ENCODE measurements around the gene ERBB4. TPM values are rescaled to one million over a fixed set of nuclear protein-coding genes. Genes with fewer than 3 reads are reported as not detected.

ERBB4 gene
- total RNA-seq, 2 experiments from 2014 or later: not detected

- POLR2A ChIA-PET: no interaction called here
- no peaks in the 10 kb centered on the region for H3K9me3 ChIP-seq (ENCODE audit: low read length)
These were observed 238.7 kb downstream of the ERBB4 start for GRCh38 chr2:212299943-212300342.

DNA sequence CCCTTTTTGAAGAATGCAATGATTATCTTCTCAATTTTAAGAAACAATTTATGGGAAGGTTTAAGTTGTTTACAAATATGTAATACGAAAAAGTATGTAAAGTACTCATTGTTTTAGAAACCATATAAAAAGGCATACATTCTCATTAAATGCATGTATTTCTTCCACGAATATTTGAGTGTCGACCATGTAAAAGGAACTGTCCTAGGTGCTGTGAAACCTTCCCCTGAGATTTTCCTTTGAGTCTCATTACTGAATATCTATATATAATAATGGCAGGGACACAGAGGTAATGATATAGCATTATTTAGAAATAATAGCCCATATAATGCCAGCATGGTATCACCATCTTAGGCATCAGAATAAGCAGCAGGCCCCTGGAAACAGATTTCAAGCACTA lies 239.3 kb downstream of the ERBB4 start:
- TF ChIP-seq EZH2phosphoT487 (IDR thresholded peaks at IDR 0.05; ENCODE audit: borderline replicate concordance, low read depth, low read length): no peak
- no peak for TF ChIP-seq CTCF (conservative IDR thresholded peaks at IDR 0.05; ENCODE audit: low read length)
- no peak overlapping the region for H2AFZ ChIP-seq (ENCODE audit: low read length)
- no peak overlapping the region for H3K27ac ChIP-seq (ENCODE audit: low read depth, low read length, poor library complexity, severe bottlenecking)
- no peaks in the 10 kb centered on the region for H3K9me2 ChIP-seq (ENCODE audit: insufficient read depth, low read length)
- ChIA-PET CTCF (ENCODE audit: unreplicated experiment) (no interaction called here), POLR2A (no interaction called here)
- H4K20me1 ChIP-seq (ENCODE audit: insufficient read depth, low read length): no peaks in the 10 kb centered on the region
- no peaks in the 10 kb centered on the region for H3K79me2 ChIP-seq (ENCODE audit: insufficient read depth, low read depth, low read length)
- H3K4me3 ChIP-seq (ENCODE audit: low read depth, low read length, poor library complexity, severe bottlenecking): no peak overlapping the region
- intact Hi-C loops (cut with micrococcal nuclease; ENCODE audit: unreplicated experiment): no loop called here
- no TSS peak for BruUV-seq (replicated peaks)
- no peak overlapping the region for H3K4me2 ChIP-seq (ENCODE audit: low read length)
- no peaks in the 10 kb centered on the region for H3K4me1 ChIP-seq (ENCODE audit: insufficient read depth, low read length, poor library complexity, severe bottlenecking)
- no peak for DNase-seq (ENCODE audit: low spot score)
- H3K9me3 ChIP-seq (ENCODE audit: low read length): no peaks in the 10 kb centered on the region
- no peaks in the 10 kb centered on the region for H3K36me3 ChIP-seq (ENCODE audit: insufficient read depth, low read length)

More at GRCh38 chr2:212299943-212300342, 238.7 kb downstream of the ERBB4 start:
- Histone ChIP-seq H3K4me3 (ENCODE audit: low read depth, low read length, poor library complexity, severe bottlenecking) (no peak overlapping the region), H3K9me2 (ENCODE audit: insufficient read depth, low read length) (no peaks in the 10 kb centered on the region), H3K36me3 (ENCODE audit: insufficient read depth, low read length) (no peaks in the 10 kb centered on the region), H4K20me1 (ENCODE audit: insufficient read depth, low read length) (no peaks in the 10 kb centered on the region), H2AFZ (ENCODE audit: low read length) (no peak overlapping the region), H3K4me2 (ENCODE audit: low read length) (no peak overlapping the region), H3K79me2 (ENCODE audit: insufficient read depth, low read depth, low read length) (no peaks in the 10 kb centered on the region), H3K4me1 (ENCODE audit: insufficient read depth, low read length, poor library complexity, severe bottlenecking) (no peaks in the 10 kb centered on the region), H3K27ac (ENCODE audit: low read depth, low read length, poor library complexity, severe bottlenecking) (no peak overlapping the region)
- no peak for DNase-seq (ENCODE audit: low spot score)
- CTCF ChIA-PET (ENCODE audit: unreplicated experiment): no interaction called here
- no TSS peak for BruUV-seq (replicated peaks)
- intact Hi-C loops (cut with micrococcal nuclease; ENCODE audit: unreplicated experiment): no loop called here
- TF ChIP-seq EZH2phosphoT487 (IDR thresholded peaks at IDR 0.05; ENCODE audit: borderline replicate concordance, low read depth, low read length): no peak
- TF ChIP-seq CTCF (conservative IDR thresholded peaks at IDR 0.05; ENCODE audit: low read length): no peak

DNA sequence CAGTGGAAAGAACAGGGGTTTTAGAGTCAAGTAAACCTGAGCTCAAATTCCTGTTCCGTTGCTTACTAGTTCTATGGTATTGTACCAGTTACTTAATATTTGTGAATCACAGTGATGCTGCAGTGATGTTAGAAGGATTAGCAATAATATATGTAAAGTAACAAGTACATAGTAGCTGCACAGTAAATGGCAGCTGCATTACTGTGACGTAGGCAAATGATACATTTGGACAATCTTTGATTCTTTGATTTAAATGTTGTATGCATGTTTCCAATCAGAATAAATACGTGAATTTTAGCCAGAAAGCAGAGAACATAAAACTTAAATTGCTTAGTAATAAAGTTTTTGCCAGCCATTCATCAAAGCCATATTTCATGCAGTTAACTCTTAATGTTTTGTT lies 243.0 kb downstream of the ERBB4 start:
- H3K9me3 ChIP-seq (ENCODE audit: low read length): no peaks in the 10 kb centered on the region
- no TSS peak for BruUV-seq (replicated peaks)
- H3K4me2 ChIP-seq (ENCODE audit: low read length): no peak overlapping the region
- ChIA-PET CTCF (ENCODE audit: unreplicated experiment) (no interaction called here), POLR2A (interaction anchor here (0.6 to 1.6 kb wide), 2 partner anchors 15 to 98 kb away, joined by 3 read pairs; no protein-coding TSS in a partner anchor)
- DNase-seq (ENCODE audit: low spot score): no peak
- intact Hi-C loops (cut with micrococcal nuclease; ENCODE audit: unreplicated experiment): no loop called here
- no peaks in the 10 kb centered on the region for H4K20me1 ChIP-seq (ENCODE audit: insufficient read depth, low read length)
- no peaks in the 10 kb centered on the region for H3K9me2 ChIP-seq (ENCODE audit: insufficient read depth, low read length)
- no peak overlapping the region for H2AFZ ChIP-seq (ENCODE audit: low read length)
- no peak for TF ChIP-seq EZH2phosphoT487 (IDR thresholded peaks at IDR 0.05; ENCODE audit: borderline replicate concordance, low read depth, low read length)
- H3K79me2 ChIP-seq (ENCODE audit: insufficient read depth, low read depth, low read length): no peaks in the 10 kb centered on the region
- H3K4me3 ChIP-seq (ENCODE audit: low read depth, low read length, poor library complexity, severe bottlenecking): no peak overlapping the region
- H3K4me1 ChIP-seq (ENCODE audit: insufficient read depth, low read length, poor library complexity, severe bottlenecking): no peaks in the 10 kb centered on the region
- no peak overlapping the region for H3K27ac ChIP-seq (ENCODE audit: low read depth, low read length, poor library complexity, severe bottlenecking)
- no peaks in the 10 kb centered on the region for H3K36me3 ChIP-seq (ENCODE audit: insufficient read depth, low read length)
